HepG2 (cell line): ENCODE data around the gene LPCAT4.

Source experiments
- ARID2 ChIP-seq: sonication (generic); formaldehyde crosslinking; IDR thresholded peaks from 2 replicates; pipeline ENCODE4 v1.8.1; 2022; ENCODE audit warnings: mild to moderate bottlenecking, missing genetic modification reagents, borderline replicate concordance
- ASH2L ChIP-seq: fragments of 300-600, 200-600 bp; sonication (generic); IDR thresholded peaks from 2 replicates; pipeline ENCODE4 v1.7.0; 2017; ENCODE audit warnings: low read depth, mild to moderate bottlenecking, moderate library complexity, mixed read lengths, low read length; ENCODE audit not compliant: insufficient read length
- HOXA5 ChIP-seq: sonication (generic); formaldehyde crosslinking; IDR thresholded peaks from 2 replicates; pipeline ENCODE4 v1.4.0; 2020; ENCODE audit warnings: missing genetic modification reagents
- KDM4B ChIP-seq: sonication (generic); formaldehyde crosslinking; IDR thresholded peaks from 2 replicates; pipeline ENCODE4 v1.4.0; 2020; ENCODE audit warnings: missing genetic modification reagents
- TF ChIP-seq, protein P1 (sequence below): sonication (generic); formaldehyde crosslinking; IDR thresholded peaks from 2 replicates; pipeline ENCODE4 v1.5.0; 2020; ENCODE audit warnings: mild to moderate bottlenecking, missing genetic modification reagents, moderate library complexity
- TF ChIP-seq, protein P2 (sequence below): sonication (generic); formaldehyde crosslinking; IDR thresholded peaks from 2 replicates; pipeline ENCODE4 v1.8.1; 2023; ENCODE audit warnings: mild to moderate bottlenecking, missing genetic modification reagents, borderline replicate concordance

DNA sequence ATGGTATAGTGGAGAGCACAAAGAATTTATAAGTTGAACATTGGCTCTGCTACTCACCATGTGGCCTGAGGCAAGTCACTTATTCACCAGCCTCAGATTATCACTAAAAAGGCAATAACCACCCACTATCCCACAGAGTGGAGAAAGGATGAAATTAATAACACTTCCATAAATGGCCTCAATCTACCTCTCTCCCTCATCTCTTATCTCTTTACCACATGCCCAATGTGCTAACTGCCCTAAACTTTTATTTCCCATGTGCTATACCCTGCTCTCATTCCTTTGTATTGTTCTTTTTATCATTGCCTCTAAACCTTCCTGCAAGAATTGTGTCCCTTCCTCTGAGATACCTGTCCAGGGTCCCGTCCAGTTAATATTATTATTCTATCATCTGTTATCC is 55.4 kb downstream of the LPCAT4 start:
- TF ChIP-seq ASH2L (no peak), KDM4B (CRISPR knock-in tag) (no peak), HOXA5 (no peak), ARID2 (CRISPR knock-in tag) (no peak)
- TF ChIP-seq, protein P1, sequence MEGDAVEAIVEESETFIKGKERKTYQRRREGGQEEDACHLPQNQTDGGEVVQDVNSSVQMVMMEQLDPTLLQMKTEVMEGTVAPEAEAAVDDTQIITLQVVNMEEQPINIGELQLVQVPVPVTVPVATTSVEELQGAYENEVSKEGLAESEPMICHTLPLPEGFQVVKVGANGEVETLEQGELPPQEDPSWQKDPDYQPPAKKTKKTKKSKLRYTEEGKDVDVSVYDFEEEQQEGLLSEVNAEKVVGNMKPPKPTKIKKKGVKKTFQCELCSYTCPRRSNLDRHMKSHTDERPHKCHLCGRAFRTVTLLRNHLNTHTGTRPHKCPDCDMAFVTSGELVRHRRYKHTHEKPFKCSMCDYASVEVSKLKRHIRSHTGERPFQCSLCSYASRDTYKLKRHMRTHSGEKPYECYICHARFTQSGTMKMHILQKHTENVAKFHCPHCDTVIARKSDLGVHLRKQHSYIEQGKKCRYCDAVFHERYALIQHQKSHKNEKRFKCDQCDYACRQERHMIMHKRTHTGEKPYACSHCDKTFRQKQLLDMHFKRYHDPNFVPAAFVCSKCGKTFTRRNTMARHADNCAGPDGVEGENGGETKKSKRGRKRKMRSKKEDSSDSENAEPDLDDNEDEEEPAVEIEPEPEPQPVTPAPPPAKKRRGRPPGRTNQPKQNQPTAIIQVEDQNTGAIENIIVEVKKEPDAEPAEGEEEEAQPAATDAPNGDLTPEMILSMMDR (CRISPR knock-in tag), result no peak
- TF ChIP-seq, protein P2, sequence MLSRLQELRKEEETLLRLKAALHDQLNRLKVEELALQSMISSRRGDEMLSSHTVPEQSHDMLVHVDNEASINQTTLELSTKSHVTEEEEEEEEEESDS (CRISPR knock-in tag), result no peak
